ENCODE data around the gene PITPNB. TPM values are rescaled to one million over a fixed set of nuclear protein-coding genes. Genes with fewer than 3 reads are reported as not detected.

PITPNB gene
- total RNA-seq, 1 donor from 2014 or later, result 78.7 TPM

DNA sequence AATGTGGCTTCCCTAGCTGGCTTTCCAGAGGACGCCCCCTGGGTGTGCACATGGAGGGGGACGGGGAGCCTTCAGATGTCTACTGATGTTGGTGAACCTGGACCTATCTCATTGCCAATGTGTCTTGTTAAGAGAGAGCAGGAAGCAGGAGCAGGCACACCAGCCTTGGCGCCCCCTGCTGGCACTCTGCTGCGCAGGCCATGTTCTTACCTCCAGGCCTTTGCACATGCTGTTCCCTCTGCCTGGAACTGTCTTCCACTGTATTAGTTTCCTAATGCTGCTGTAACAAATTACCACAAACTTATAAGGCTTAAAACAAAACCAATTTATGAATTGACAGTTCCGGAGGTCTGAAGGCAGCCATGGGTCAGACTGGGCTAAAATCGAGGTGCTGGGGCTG lies 93.9 kb downstream of the PITPNB start:
- H3K4me1 Mint-ChIP-seq (ENCODE audit: low read depth), result peaks cover 17% of the 10 kb centered on the region
- H3K27ac Mint-ChIP-seq (ENCODE audit: unreplicated experiment), result no peak overlapping the region
- no peaks in the 10 kb centered on the region for H3K27me3 Mint-ChIP-seq (ENCODE audit: low read depth)
- DNase-seq (ENCODE audit: low spot score), result no peak
- peaks cover 1% of the 10 kb centered on the region for H3K36me3 Mint-ChIP-seq (ENCODE audit: low read depth)
- no peak overlapping the region for H3K4me3 Mint-ChIP-seq (ENCODE audit: unreplicated experiment)
- H3K9me3 Mint-ChIP-seq (ENCODE audit: low read depth), result no peaks in the 10 kb centered on the region
- TF ChIP-seq, protein P1, sequence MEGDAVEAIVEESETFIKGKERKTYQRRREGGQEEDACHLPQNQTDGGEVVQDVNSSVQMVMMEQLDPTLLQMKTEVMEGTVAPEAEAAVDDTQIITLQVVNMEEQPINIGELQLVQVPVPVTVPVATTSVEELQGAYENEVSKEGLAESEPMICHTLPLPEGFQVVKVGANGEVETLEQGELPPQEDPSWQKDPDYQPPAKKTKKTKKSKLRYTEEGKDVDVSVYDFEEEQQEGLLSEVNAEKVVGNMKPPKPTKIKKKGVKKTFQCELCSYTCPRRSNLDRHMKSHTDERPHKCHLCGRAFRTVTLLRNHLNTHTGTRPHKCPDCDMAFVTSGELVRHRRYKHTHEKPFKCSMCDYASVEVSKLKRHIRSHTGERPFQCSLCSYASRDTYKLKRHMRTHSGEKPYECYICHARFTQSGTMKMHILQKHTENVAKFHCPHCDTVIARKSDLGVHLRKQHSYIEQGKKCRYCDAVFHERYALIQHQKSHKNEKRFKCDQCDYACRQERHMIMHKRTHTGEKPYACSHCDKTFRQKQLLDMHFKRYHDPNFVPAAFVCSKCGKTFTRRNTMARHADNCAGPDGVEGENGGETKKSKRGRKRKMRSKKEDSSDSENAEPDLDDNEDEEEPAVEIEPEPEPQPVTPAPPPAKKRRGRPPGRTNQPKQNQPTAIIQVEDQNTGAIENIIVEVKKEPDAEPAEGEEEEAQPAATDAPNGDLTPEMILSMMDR (IDR thresholded peaks at IDR 0.05), result peak; percentile 59

DNA sequence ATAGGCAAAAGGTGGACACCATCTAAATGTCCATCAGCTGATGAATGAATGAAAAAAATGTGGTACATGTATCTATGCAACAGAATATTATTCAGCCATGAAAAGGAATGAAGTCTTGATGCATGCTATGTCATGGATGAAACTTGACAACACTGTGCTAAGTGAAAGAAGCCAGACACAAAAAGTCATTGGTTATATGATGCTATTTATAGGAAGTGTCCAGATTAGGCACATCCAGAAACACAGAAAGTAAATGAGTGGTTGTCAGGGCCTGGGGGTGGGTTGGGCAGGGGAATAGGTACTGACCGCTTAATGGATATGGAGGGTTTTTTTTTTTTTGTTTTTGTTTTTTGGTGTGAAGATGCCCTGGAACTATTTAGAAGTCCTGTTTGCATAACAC lies 95.8 kb downstream of the PITPNB start:
- Mint-ChIP-seq H3K4me3 (ENCODE audit: unreplicated experiment) (no peak overlapping the region), H3K4me1 (ENCODE audit: low read depth) (peaks cover 16% of the 10 kb centered on the region), H3K27ac (ENCODE audit: unreplicated experiment) (no peak overlapping the region), H3K36me3 (ENCODE audit: low read depth) (peaks cover 1% of the 10 kb centered on the region), H3K27me3 (ENCODE audit: low read depth) (no peaks in the 10 kb centered on the region), H3K9me3 (ENCODE audit: low read depth) (no peaks in the 10 kb centered on the region)
- TF ChIP-seq, protein P1 (IDR thresholded peaks at IDR 0.05), result no peak
- no peak for DNase-seq (ENCODE audit: low spot score)

DNA sequence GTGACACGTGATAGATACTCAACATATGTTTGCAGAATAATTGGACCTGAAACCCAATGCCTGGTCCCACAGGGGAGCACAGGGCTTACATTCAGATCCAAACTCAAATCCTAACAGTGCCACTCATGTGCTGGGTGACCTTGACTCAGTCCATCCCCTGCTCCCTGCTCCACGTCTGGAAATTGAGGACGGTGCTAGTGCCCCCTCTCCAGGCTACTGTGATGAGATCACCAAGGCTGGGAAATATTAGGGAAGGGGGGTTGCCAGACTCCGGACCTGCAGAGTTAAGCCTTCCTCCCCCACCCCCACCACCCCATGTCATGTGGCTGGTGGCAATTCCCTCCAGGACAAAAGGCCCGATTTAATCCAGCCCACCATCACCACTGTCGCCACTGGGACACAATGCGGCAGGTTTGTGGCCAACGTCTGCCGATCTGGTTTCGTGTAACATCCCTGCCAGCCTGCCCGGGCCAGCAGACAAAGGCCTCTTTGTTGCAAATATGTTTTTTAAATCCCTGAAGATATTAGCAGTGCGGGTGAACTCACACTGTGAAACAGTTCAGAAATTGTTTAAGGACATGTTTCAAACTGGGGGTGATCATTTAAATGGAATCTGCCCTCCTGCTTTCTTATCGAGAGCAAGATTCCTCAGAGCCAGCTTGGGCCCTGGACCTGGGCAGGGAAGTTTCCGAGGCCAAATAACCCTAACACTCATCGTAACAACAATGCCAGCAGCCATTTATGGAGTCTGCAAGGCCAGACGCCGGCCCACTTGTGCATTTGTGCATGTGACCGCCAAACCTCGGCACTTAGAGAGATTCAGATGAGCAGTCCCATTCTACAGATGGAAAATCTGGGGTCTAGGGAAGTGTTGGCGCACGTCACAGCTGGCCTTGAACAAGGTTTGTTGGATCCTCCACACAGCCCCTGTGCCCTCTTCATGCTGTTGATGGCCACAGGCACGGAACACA lies 97.9 kb downstream of the PITPNB start:
- peaks cover 7% of the 10 kb centered on the region for H3K4me1 Mint-ChIP-seq (ENCODE audit: low read depth)
- TF ChIP-seq, protein P1 (IDR thresholded peaks at IDR 0.05), result no peak
- peak overlapping the region; percentile 27 for H3K27ac Mint-ChIP-seq (ENCODE audit: unreplicated experiment)
- no peak for DNase-seq (ENCODE audit: low spot score)
- H3K4me3 Mint-ChIP-seq (ENCODE audit: unreplicated experiment), result no peak overlapping the region
- peaks cover 1% of the 10 kb centered on the region for H3K36me3 Mint-ChIP-seq (ENCODE audit: low read depth)
- H3K27me3 Mint-ChIP-seq (ENCODE audit: low read depth), result no peaks in the 10 kb centered on the region
- no peaks in the 10 kb centered on the region for H3K9me3 Mint-ChIP-seq (ENCODE audit: low read depth)

DNA sequence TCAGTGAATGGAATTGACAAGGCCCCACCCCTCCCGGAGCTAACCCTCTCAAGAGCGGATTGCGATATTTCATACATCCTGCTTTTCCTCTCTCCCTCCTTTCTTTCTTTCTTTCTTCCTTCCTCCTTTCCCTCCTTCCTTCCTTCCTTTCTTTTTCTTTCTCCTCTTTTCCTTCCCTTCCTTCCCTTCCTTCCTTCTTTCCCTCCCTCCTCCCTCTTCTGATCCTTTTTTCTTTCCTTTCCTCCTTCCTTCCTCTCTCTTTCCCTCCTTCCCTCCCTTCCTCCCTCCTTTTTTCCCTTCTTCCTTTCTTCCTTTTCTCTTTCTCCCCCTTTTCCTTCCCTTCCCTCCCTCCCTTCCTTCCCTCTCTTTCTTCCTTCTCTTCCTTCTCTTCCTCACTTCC lies 102.5 kb downstream of the PITPNB start:
- peaks cover 9% of the 10 kb centered on the region for H3K4me1 Mint-ChIP-seq (ENCODE audit: low read depth)
- TF ChIP-seq, protein P1 (IDR thresholded peaks at IDR 0.05), result no peak
- H3K36me3 Mint-ChIP-seq (ENCODE audit: low read depth), result no peaks in the 10 kb centered on the region
- H3K9me3 Mint-ChIP-seq (ENCODE audit: low read depth), result no peaks in the 10 kb centered on the region
- H3K27ac Mint-ChIP-seq (ENCODE audit: unreplicated experiment), result no peak overlapping the region
- DNase-seq (ENCODE audit: low spot score), result no peak
- H3K27me3 Mint-ChIP-seq (ENCODE audit: low read depth), result no peaks in the 10 kb centered on the region
- H3K4me3 Mint-ChIP-seq (ENCODE audit: unreplicated experiment), result no peak overlapping the region

DNA sequence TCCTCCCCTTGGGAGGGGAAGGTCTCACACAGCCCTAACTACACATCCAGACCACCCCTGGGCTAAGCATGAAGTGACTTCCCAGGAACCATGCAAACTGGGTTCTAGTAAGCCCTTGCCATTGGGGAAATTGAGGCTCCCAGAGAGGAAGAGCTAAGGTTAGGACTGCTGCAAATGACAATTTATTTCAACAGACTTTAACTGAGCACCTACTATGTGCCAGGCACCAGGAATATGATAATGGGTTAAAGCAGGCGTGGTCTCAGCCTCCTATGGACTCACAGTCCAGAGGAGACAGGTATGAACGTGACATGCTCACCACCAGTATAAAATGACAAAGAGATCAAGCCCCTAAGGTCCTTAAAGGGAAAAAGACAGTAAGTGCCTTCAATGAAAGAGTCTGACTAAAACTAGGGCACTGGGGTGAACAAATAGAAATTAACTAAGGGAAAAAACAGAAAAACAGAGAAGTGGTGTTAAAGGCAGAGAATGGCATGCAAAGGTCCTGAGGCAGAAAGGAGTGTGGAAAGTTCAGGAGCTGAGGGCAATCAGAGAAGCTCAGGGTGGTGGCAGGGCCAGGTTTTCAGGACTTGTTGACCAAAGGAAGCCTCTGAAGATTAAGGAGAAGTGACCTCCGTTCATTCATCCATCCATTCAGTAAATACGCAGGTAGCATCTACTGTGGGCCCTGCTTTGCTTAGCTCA lies 103.1 kb downstream of the PITPNB start:
- H3K27me3 Mint-ChIP-seq (ENCODE audit: low read depth), result no peaks in the 10 kb centered on the region
- no peaks in the 10 kb centered on the region for H3K36me3 Mint-ChIP-seq (ENCODE audit: low read depth)
- H3K27ac Mint-ChIP-seq (ENCODE audit: unreplicated experiment), result no peak overlapping the region
- no peaks in the 10 kb centered on the region for H3K9me3 Mint-ChIP-seq (ENCODE audit: low read depth)
- DNase-seq (ENCODE audit: low spot score), result no peak
- TF ChIP-seq, protein P1 (IDR thresholded peaks at IDR 0.05), result no peak
- H3K4me1 Mint-ChIP-seq (ENCODE audit: low read depth), result peaks cover 9% of the 10 kb centered on the region
- no peak overlapping the region for H3K4me3 Mint-ChIP-seq (ENCODE audit: unreplicated experiment)

All from chondrocyte (in vitro differentiated cells).